Ishikawa (cell line): ENCODE measurements around the gene IL26.

Experiments
- CEBPB ChIP-seq: IDR thresholded peaks from 2 replicates; pipeline ENCODE4 v1.6.1; 2012
- CREB1 ChIP-seq: IDR thresholded peaks from 2 replicates; pipeline ENCODE4 v1.6.1; 2012; ENCODE audit warnings: low read depth
- EGR1 ChIP-seq: IDR thresholded peaks from 2 replicates; pipeline ENCODE4 v1.6.1; 2012
- EP300 ChIP-seq: IDR thresholded peaks from 2 replicates; pipeline ENCODE4 v1.6.1; 2012; ENCODE audit warnings: borderline replicate concordance
- FOXM1 ChIP-seq: IDR thresholded peaks from 2 replicates; pipeline ENCODE4 v1.6.1; 2012; ENCODE audit warnings: low read depth, borderline replicate concordance
- NFIC ChIP-seq: IDR thresholded peaks from 2 replicates; pipeline ENCODE4 v1.6.1; 2012
- RAD21 ChIP-seq: IDR thresholded peaks from 2 replicates; pipeline ENCODE4 v1.6.1; 2012; ENCODE audit warnings: low read depth
- REST ChIP-seq: IDR thresholded peaks from 2 replicates; pipeline ENCODE4 v1.6.1; 2012; ENCODE audit warnings: low read depth, mild to moderate bottlenecking
- TAF1 ChIP-seq: IDR thresholded peaks from 2 replicates; pipeline ENCODE4 v1.6.1; 2012; ENCODE audit warnings: low read depth, mild to moderate bottlenecking
- TCF12 ChIP-seq: IDR thresholded peaks from 2 replicates; pipeline ENCODE4 v1.6.1; 2012; ENCODE audit warnings: low read depth
- TEAD4 ChIP-seq: IDR thresholded peaks from 2 replicates; pipeline ENCODE4 v1.6.1; 2012
- USF1 ChIP-seq: IDR thresholded peaks from 2 replicates; pipeline ENCODE4 v1.6.1; 2012
- ZBTB7A ChIP-seq: IDR thresholded peaks from 2 replicates; pipeline ENCODE4 v1.6.1; 2012; ENCODE audit warnings: low read depth
- TF ChIP-seq, protein P1 (sequence below): IDR thresholded peaks from 2 replicates; pipeline ENCODE4 v1.6.1; 2012

- TF ChIP-seq REST (no peak), USF1 (no peak), EP300 (no peak), NFIC (no peak), EGR1 (no peak), TCF12 (no peak), CEBPB (no peak), FOXM1 (no peak), TEAD4 (no peak), TAF1 (no peak), CREB1 (no peak), ZBTB7A (no peak), RAD21 (no peak)
- TF ChIP-seq, protein P1, sequence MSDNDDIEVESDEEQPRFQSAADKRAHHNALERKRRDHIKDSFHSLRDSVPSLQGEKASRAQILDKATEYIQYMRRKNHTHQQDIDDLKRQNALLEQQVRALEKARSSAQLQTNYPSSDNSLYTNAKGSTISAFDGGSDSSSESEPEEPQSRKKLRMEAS = no peak
These were observed 43.4 kb upstream of the IL26 start for GRCh38 chr12:68268967-68269366.
